Measurements from ENCODE around the gene GUCA2B. TPM values are rescaled to one million over a fixed set of nuclear protein-coding genes. Genes with fewer than 3 reads are reported as not detected.

GUCA2B gene
- total RNA-seq, 1 experiment from 2014 or later: not detected

DNA sequence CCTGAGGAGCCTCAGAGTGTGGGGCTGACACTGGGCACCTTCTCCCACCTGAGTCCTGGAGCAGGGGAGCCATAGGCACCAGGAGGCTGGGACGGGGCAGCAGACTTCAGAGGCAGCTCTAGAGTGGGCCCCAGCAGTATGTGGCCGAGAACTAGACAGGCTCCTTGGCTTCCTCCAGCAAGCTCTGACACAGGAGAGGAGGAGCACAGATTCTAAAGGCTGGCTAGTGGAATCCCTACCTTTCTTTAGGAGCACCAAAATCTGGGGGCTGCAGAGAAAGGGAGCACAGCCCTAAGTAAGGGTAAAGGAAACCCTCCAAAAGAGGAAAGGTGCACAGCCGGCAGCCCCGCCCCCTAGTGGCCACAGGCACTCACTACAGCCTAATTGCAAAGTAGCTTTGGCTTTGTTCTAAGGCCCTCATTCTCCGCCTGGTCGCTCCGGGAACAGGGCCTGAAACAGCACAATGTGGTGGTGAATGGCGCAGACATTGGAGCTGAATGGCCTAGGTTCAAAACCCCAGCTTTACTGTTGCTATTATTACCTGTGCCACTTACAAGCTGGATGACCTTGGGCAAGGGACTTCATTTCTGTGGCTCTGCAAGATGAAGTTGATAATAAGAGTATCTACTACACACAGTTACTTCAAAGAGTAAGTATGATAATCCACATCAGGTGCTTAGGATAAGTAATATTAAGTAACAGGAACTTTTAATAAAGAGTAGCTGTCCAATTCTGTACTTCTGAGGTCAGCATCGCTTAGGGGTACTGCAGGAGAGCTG is 20.1 kb downstream of the GUCA2B start:
- Histone ChIP-seq H2BK15ac (ENCODE audit: low read depth, low read length) (no peak overlapping the region), H2AK5ac (ENCODE audit: insufficient read length, low read length) (no peak overlapping the region), H2BK20ac (ENCODE audit: low read depth, low read length, poor library complexity, severe bottlenecking) (no peak overlapping the region), H4K5ac (ENCODE audit: insufficient read length, low read depth, low read length) (no peak overlapping the region), H4K91ac (ENCODE audit: insufficient read length, low read depth, low read length) (no peak overlapping the region), H3K18ac (ENCODE audit: insufficient read length, low read depth, low read length) (no peak overlapping the region), H2BK120ac (ENCODE audit: low read depth, low read length, poor library complexity, severe bottlenecking) (no peak overlapping the region), H3K79me1 (ENCODE audit: insufficient read depth, low read depth, low read length, poor library complexity, severe bottlenecking) (no peaks in the 10 kb centered on the region), H3K27ac (ENCODE audit: insufficient read length, low read depth, low read length) (no peak overlapping the region), H2BK5ac (ENCODE audit: insufficient read length, low read length) (no peak overlapping the region), H2BK12ac (ENCODE audit: insufficient read length, low read depth, low read length) (no peak overlapping the region), H3K79me2 (ENCODE audit: insufficient read depth, low read length) (no peaks in the 10 kb centered on the region), H4K8ac (replicated peaks; ENCODE audit: insufficient read length, low read depth, low read length) (no peak overlapping the region), H3K56ac (ENCODE audit: insufficient read length, low read depth, low read length) (no peak overlapping the region), H3K23me2 (ENCODE audit: insufficient read length, low read depth, low read length, poor library complexity, severe bottlenecking) (no peaks in the 10 kb centered on the region), H3K27me3 (ENCODE audit: insufficient read depth, low read length) (no peaks in the 10 kb centered on the region), H3K23ac (ENCODE audit: insufficient read length, low read depth, low read length) (no peak overlapping the region), H3K4me1 (ENCODE audit: insufficient read depth, low read length) (no peaks in the 10 kb centered on the region), H3K14ac (ENCODE audit: insufficient read depth, low read length) (no peak overlapping the region), H4K20me1 (ENCODE audit: control insufficient read depth, insufficient read depth, insufficient read length) (no peaks in the 10 kb centered on the region), H3T11ph (ENCODE audit: low read length) (no peak overlapping the region), H3K4ac (ENCODE audit: low read depth, low read length) (no peak overlapping the region), H3K4me2 (ENCODE audit: insufficient read depth, insufficient read length, low read length) (no peak overlapping the region), H3K9me3 (ENCODE audit: control insufficient read depth, low read depth, low read length) (no peaks in the 10 kb centered on the region), H2AFZ (ENCODE audit: low read length) (no peak overlapping the region), H3K9ac (ENCODE audit: extremely low read depth, insufficient read length, low read length) (no peak overlapping the region)
- Mint-ChIP-seq H3K4me1 (peaks cover 10 to 11% of the 10 kb centered on the region in 2 experiments), H3K27me3 (ENCODE audit: low read depth) (no peaks in the 10 kb centered on the region), H3K36me3 (ENCODE audit: insufficient read depth in 1 of 3, low read depth in 3 of 3) (peaks cover 0 to 2% (median 0%) of the 10 kb centered on the region in 3 experiments; a peak in 1 of 7 replicates), H3K4me3 (no peak overlapping the region), H3K9me3 (no peaks in the 10 kb centered on the region; a peak in 1 of 5 replicates), H3K27ac (no peak overlapping the region)
- TF ChIP-seq, protein P1, sequence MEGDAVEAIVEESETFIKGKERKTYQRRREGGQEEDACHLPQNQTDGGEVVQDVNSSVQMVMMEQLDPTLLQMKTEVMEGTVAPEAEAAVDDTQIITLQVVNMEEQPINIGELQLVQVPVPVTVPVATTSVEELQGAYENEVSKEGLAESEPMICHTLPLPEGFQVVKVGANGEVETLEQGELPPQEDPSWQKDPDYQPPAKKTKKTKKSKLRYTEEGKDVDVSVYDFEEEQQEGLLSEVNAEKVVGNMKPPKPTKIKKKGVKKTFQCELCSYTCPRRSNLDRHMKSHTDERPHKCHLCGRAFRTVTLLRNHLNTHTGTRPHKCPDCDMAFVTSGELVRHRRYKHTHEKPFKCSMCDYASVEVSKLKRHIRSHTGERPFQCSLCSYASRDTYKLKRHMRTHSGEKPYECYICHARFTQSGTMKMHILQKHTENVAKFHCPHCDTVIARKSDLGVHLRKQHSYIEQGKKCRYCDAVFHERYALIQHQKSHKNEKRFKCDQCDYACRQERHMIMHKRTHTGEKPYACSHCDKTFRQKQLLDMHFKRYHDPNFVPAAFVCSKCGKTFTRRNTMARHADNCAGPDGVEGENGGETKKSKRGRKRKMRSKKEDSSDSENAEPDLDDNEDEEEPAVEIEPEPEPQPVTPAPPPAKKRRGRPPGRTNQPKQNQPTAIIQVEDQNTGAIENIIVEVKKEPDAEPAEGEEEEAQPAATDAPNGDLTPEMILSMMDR (conservative IDR thresholded peaks at IDR 0.05): peak; percentile 97
- peak; percentile 84 for DNase-seq
- WGBS (ENCODE audit: extremely low coverage, insufficient read length, low lambda C conversion rate): no CpG with 5 or more reads among the region's 9 CpGs
